Activated naive CD8-positive, alpha-beta T cell treated with anti-CD3 and anti-CD28 coated beads for 36 hours (primary cell): ENCODE data around the gene CRK. TPM values are rescaled to one million over a fixed set of nuclear protein-coding genes. Genes with fewer than 3 reads are reported as not detected.
"Not testable (repeated sequence)": the region's sequence is repeated elsewhere in the genome, so short reads cannot be mapped to it uniquely, and the experiment has no call there.

Experiments
- DNase-seq: peaks from one replicate; pipeline ENCODE4 v3.0.0; 2021
- H3K27ac Mint-ChIP-seq: one replicate; pipeline ENCODE4 v1.8.0; 2022; ENCODE audit warnings: mild to moderate bottlenecking, moderate library complexity, mixed read lengths
- H3K27me3 Mint-ChIP-seq: one replicate; pipeline ENCODE4 v1.8.0; 2022; ENCODE audit warnings: mild to moderate bottlenecking, mixed read lengths
- H3K36me3 Mint-ChIP-seq: one replicate; pipeline ENCODE4 v1.8.0; 2021; ENCODE audit warnings: mild to moderate bottlenecking, mixed read lengths
- H3K4me1 Mint-ChIP-seq: one replicate; pipeline ENCODE4 v1.8.0; 2021; ENCODE audit warnings: mixed read lengths
- H3K4me3 Mint-ChIP-seq: one replicate; pipeline ENCODE4 v1.8.0; 2022; ENCODE audit warnings: mild to moderate bottlenecking, moderate library complexity, mixed read lengths
- H3K9me3 Mint-ChIP-seq: one replicate; pipeline ENCODE4 v1.8.0; 2022; ENCODE audit warnings: mixed read lengths
- total RNA-seq, 2 experiments: library from RNA; stranded (reverse); gene quantifications; one replicate each; pipeline ENCODE4 v1.2.3, GENCODE V29; 2021

Gene CRK
- total RNA-seq, 2 experiments from 2014 or later = 13.5 to 14.0 TPM

DNA sequence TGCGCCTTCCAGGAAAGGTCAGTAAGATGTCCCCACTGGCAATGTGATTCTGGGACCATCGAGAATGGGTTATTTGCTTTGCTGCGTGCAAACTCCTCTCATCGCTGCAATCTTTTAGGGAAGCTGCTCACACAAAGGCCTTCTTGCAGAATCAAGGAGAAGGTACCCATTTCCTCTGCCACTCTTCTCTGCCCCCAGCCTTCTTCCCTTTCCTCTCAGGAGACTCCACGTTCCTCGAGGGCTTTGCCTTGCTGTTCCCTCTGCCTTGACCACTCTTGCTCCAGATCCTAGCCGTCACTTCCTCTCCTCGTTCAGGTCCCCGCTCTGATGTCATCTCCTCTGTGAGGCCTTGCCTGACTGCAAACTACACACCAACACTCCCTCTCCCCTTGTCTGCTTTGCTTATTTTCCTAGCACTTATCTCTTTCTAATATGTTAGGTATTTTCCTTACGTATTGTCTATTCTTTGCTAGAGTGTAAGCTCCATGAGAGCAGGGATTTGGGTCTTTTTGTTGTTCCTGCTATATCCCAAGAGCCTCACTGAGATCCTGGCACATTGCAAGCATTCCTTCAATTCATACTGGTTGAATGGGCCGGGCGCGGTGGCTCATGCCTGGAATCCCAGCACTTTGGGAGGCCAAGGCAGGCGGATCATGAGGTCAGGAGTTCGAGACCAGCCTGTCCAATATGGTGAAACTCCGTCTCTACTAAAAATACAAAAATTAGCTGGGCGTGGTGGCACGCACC lies 5.3 kb upstream of the CRK start:
- H3K27ac Mint-ChIP-seq = no peak overlapping the region
- peaks cover 55% of the 10 kb centered on the region for H3K27me3 Mint-ChIP-seq
- peaks cover 33% of the 10 kb centered on the region for H3K4me1 Mint-ChIP-seq
- H3K4me3 Mint-ChIP-seq = no peak overlapping the region
- H3K36me3 Mint-ChIP-seq = peaks cover 7% of the 10 kb centered on the region
- peaks cover 5% of the 10 kb centered on the region for H3K9me3 Mint-ChIP-seq
- no peak for DNase-seq

DNA sequence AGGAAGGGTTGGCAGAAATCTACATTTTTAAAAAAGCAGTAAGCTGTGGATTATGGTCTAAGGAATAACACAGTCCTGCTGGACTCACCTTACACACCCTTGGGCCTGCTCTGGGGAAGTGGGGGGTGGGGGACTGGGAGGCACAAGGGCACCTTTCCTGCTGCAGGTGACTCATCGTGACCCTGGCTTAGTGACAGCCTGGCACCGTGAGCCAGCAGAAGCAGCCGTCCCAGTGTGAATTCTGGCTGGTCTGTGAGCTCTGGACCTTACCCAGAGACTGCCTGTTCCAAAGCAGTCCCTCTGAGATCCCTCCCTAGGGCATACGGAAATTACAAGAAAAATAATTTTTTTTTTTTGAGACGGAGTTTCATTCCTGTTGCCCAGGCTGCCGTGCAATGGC lies 4.2 kb upstream of the CRK start:
- H3K27me3 Mint-ChIP-seq = peaks cover 55% of the 10 kb centered on the region
- H3K4me1 Mint-ChIP-seq = peaks cover 34% of the 10 kb centered on the region
- peaks cover 5% of the 10 kb centered on the region for H3K9me3 Mint-ChIP-seq
- H3K36me3 Mint-ChIP-seq = peaks cover 7% of the 10 kb centered on the region
- DNase-seq = no peak
- no peak overlapping the region for H3K27ac Mint-ChIP-seq
- no peak overlapping the region for H3K4me3 Mint-ChIP-seq

DNA sequence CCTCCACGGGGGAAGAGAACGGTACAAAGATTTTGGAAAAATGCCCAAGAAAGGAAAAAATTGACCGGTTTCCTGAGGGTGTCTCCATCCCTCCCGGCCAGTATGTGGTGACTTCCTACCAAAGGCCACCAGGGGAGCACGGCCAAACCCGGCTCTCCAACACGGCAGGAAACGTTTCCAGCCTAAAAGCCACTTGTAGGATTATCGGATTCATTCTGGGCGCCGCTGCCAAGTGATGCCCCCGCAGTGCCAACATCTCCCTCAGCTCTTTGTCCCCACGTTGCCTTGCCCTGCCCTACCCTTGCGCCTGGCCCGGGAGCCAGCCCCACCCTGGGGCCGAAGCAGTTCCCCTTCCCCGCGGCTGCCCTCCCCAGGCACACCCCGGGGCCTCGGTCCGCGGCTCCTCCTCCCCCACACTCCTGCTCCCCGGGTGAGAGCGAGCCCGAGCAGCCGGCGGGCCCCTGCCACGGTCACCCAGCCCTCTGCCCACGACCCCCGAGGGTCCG lies 688 bp downstream of the CRK start:
- Mint-ChIP-seq H3K36me3 (peaks cover 25% of the 10 kb centered on the region), H3K4me3 (peak overlapping the region; percentile 91), H3K27ac (peak overlapping the region; percentile 84), H3K9me3 (no peaks in the 10 kb centered on the region), H3K27me3 (peaks cover 29% of the 10 kb centered on the region), H3K4me1 (peaks cover 38% of the 10 kb centered on the region)
- peak; percentile 44 for DNase-seq

DNA sequence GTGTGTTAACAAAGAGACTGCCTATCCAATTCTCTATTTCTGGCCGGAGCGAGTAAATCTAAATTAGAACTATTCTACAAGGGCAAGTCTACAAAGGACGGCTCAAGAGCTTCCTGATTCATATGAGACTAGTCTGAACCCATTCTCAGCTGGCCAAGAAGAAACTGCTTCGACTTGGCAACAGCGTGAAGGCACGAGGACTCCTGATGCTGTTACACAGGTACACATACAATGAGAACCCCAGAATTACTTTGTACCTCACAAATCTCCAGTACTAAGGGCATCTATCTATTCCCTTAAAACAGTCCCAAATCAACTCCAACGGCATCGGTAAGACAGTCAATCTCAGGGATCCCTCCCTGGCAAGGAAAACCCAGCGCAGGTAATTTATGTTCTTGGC lies 1.5 kb downstream of the CRK start:
- H3K4me3 Mint-ChIP-seq = peak overlapping the region; percentile 91
- H3K27me3 Mint-ChIP-seq = peaks cover 21% of the 10 kb centered on the region
- no peak overlapping the region for H3K27ac Mint-ChIP-seq
- H3K36me3 Mint-ChIP-seq = peaks cover 25% of the 10 kb centered on the region
- DNase-seq = no peak
- no peaks in the 10 kb centered on the region for H3K9me3 Mint-ChIP-seq
- peaks cover 34% of the 10 kb centered on the region for H3K4me1 Mint-ChIP-seq

DNA sequence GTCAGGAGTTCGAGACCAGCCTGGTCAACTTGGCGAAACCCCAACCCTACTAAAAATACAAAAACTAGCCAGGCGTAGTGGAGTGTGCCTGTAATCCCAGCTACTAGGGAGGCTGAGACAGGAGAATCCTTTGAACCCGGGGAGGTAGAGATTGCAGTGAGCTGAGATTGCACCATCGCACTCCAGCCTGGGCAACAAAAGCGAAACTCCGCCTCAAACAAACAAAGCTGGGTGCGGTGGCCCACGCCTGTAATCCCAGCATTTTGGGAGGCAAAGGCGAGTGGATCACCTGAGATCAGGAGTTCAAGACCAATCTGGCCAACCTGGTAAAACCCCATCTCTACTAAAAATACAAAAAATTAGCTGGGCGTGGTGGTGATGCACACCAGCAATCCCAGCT lies 2.3 kb downstream of the CRK start:
- not testable (repeated sequence) for H3K4me3 Mint-ChIP-seq, H3K27ac Mint-ChIP-seq, DNase-seq, H3K9me3 Mint-ChIP-seq
- Mint-ChIP-seq H3K36me3 (peaks cover 25% of the 10 kb centered on the region), H3K4me1 (peaks cover 40% of the 10 kb centered on the region), H3K27me3 (peaks cover 14% of the 10 kb centered on the region)

DNA sequence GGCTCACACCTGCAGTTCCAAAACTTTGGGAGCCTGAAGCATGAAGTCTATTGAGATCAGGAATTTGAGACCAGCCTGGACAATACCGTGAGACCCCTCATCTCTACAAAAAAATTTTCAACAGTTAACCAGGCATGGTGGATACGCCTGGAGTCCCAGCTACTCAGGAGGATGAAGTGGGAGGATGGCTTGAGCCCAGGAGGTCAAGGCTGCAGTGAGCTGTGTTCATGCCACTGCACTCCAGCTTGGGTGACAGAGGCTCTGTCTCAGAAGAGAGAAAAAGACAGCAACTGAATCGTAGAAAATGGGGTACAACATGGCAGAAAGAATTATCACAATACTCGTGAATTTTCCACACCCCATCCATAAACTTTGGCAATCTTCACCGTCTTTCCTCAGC lies 3.2 kb downstream of the CRK start:
- Mint-ChIP-seq H3K27me3 (peaks cover 12% of the 10 kb centered on the region), H3K27ac (peak overlapping the region; percentile 34), H3K4me3 (no peak overlapping the region), H3K9me3 (no peaks in the 10 kb centered on the region), H3K36me3 (peaks cover 25% of the 10 kb centered on the region), H3K4me1 (peaks cover 42% of the 10 kb centered on the region)
- no peak for DNase-seq

DNA sequence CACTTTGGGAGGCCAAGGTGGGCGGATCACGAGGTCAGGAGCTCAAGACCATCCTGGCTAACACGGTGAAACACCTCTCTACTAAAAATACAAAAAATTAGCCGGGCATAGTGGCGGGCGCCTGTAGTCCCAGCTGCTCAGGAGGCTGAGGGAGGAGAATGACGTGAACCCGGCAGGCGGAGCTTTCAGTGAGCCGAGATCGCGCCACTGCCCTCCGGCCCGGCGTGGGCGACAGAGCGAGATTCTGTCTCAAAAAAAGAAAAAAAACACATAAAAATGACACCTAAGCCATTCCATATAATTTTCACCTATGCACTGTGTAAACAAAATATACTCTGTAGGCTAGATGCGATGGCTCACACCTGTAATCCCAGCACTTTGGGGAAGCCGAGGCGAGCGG lies 5.8 kb downstream of the CRK start:
- not testable (repeated sequence) for H3K9me3 Mint-ChIP-seq, H3K4me3 Mint-ChIP-seq, H3K27ac Mint-ChIP-seq, DNase-seq, H3K27me3 Mint-ChIP-seq
- peaks cover 44% of the 10 kb centered on the region for H3K4me1 Mint-ChIP-seq
- H3K36me3 Mint-ChIP-seq = peaks cover 27% of the 10 kb centered on the region

DNA sequence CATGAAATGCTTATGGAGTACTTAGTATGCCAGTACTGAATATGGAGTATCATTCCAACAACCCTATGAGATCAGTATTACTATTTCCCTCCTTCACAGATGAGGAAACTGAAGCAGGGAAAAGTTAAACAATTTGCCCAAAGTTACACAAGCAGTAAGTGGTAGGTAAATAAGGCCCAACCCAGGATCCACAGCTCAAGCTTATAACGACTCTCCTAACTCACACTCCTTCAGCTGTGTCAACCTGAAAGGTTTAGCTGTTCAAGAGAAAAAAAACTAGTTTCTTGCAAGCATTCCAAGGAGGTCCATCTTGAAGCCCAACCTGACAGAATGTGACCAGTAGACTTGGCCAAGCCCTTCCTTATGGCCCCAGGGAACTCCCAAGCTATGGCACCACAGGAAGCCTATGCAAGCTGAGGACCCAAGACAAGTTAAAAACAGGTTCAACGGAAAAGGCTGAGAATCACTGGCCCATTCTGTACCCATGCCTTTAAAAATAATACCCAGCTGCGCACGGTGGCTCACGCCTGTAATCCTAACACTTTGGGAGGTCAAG lies 6.5 kb downstream of the CRK start:
- H3K27ac Mint-ChIP-seq = peak overlapping the region; percentile 1
- H3K4me1 Mint-ChIP-seq = peaks cover 38% of the 10 kb centered on the region
- peaks cover 20% of the 10 kb centered on the region for H3K36me3 Mint-ChIP-seq

DNA sequence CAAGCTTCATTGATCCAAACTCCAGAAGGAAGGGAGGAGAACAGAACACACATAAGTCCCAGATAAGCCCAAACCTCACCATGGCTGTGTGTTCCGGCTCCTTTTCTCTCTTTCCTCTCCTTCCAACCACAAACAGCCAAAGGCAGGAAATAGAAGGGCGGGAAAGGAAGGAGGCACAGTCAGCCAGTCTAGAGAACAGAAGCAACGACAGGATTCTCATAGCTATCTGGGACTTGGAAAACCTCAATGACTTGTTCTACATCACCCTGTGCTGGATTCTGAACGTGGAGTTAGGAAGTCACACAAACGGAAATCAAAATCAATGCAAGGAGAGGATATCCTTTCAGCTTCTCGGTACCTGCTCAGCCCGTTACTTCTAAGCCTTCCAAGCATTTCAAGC lies 9.0 kb downstream of the CRK start:
- no peak for DNase-seq
- Mint-ChIP-seq H3K4me3 (no peak overlapping the region), H3K36me3 (peaks cover 5% of the 10 kb centered on the region), H3K27ac (no peak overlapping the region), H3K27me3 (no peaks in the 10 kb centered on the region), H3K4me1 (peaks cover 22% of the 10 kb centered on the region), H3K9me3 (no peaks in the 10 kb centered on the region)

More for the DNA sequence above, 6.5 kb downstream of the CRK start:
- no peaks in the 10 kb centered on the region for H3K9me3 Mint-ChIP-seq
- H3K4me3 Mint-ChIP-seq = no peak overlapping the region
- DNase-seq = no peak
- H3K27me3 Mint-ChIP-seq = no peaks in the 10 kb centered on the region

DNA sequence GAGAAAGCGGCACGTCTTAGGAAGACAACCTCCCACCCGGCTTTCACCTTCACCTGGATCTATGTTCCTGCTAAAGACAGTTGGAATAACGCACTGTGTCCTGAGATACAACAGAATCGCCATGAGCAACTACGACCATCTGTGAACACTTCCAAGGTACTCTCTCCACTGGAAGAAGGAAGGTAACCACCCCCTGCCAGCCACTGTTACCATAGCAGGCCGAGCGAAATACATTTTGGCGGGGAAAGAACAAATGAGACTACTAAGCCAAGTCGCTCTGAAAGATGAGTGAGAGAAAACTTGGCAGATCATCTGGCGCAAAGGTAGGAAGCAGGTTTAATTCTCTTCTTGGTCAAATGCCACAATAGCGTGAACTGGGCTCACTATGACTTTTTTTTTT lies 9.8 kb downstream of the CRK start:
- H3K4me1 Mint-ChIP-seq = peaks cover 18% of the 10 kb centered on the region
- DNase-seq = no peak
- H3K36me3 Mint-ChIP-seq = peaks cover 5% of the 10 kb centered on the region
- H3K27ac Mint-ChIP-seq = no peak overlapping the region
- H3K9me3 Mint-ChIP-seq = no peaks in the 10 kb centered on the region
- H3K4me3 Mint-ChIP-seq = no peak overlapping the region
- H3K27me3 Mint-ChIP-seq = no peaks in the 10 kb centered on the region

DNA sequence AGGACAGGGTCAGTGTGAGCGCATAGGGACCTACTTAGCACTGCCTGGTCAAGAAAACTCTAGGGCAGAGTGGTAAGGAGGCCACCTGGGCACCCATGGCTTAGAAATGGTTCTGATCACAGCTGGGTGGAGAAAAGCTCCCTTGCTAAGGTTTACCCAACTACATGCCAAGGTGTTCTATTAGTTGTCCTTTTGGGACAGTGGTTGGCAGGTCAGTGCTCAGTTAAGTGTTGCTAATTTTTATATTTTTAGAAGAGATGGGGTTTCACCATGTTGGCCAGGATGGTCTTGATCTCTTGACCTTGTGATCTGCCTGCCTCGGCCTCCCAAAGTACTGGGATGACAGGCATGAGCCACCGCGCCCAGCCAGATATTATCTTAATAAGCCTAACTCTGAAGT lies 10.3 kb downstream of the CRK start:
- not testable (repeated sequence) for H3K27me3 Mint-ChIP-seq, H3K9me3 Mint-ChIP-seq, H3K4me3 Mint-ChIP-seq, H3K27ac Mint-ChIP-seq, H3K36me3 Mint-ChIP-seq, DNase-seq
- H3K4me1 Mint-ChIP-seq = peaks cover 18% of the 10 kb centered on the region

DNA sequence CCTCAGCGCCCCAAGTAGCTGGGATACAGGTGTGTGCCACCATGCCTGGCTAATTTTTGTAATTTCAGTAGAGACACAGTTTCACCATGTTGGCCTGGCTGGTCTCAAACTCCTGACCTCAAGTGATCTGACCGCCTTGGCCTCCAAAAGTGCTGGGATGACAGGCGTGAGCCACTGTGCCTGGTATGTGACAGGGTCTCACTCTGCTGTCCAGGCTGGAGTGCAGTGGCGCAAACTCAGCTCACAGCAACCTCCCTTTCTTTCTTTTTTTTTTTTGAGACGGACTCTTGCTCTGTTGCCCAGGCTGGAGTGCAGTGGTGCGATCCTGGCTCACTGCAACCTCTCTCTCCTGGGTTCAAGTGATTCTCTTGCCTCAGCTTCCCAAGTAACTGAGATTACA lies 13.3 kb downstream of the CRK start:
- H3K36me3 Mint-ChIP-seq, H3K9me3 Mint-ChIP-seq, H3K4me3 Mint-ChIP-seq, H3K27me3 Mint-ChIP-seq, H3K27ac Mint-ChIP-seq, DNase-seq: not testable (repeated sequence)
- H3K4me1 Mint-ChIP-seq = peaks cover 16% of the 10 kb centered on the region

DNA sequence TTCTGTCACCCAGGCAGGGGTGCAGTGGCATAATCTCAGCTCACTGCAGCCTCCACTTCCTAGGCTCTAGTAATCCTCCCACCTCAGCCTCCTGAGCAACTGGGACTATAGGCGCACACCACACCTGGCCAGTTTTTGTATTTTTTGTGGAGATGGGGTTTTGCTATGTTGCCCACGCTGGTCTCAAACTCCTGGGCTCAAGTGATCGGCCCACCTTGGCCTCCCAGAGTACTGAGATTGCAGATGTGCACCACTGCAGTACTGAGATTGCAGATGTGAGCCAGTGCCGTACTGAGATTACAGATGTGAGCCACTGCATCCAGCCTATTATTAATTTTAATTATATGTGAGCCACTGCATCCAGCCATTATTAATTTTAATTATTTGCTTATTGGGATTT lies 13.8 kb downstream of the CRK start:
- H3K36me3 Mint-ChIP-seq = peaks cover 5% of the 10 kb centered on the region
- H3K9me3 Mint-ChIP-seq = no peaks in the 10 kb centered on the region
- H3K27ac Mint-ChIP-seq = no peak overlapping the region
- no peaks in the 10 kb centered on the region for H3K27me3 Mint-ChIP-seq
- H3K4me3 Mint-ChIP-seq = no peak overlapping the region
- no peak for DNase-seq
- peaks cover 16% of the 10 kb centered on the region for H3K4me1 Mint-ChIP-seq

DNA sequence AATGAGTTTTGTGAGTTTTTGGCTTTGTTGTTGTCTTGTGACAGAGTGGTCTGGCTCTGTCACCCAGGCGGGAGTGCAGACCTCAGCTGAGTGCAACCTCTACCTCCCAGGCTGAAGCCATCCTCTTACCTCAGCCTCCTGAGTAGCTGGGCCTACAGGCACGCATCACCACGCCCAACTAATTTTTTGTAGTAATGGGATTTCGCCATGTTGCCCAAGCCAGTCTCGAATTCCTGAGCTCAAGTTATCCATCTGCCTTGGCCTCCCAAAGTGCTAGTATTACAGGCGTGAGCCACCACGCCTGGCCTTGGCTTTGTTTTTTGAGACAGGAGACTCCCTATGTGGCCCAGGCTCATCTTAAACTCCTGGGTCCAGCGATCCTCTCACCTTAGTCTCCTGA lies 15.1 kb downstream of the CRK start:
- H3K27me3 Mint-ChIP-seq = no peaks in the 10 kb centered on the region
- H3K4me3 Mint-ChIP-seq = no peak overlapping the region
- H3K4me1 Mint-ChIP-seq = peaks cover 10% of the 10 kb centered on the region
- H3K9me3 Mint-ChIP-seq = no peaks in the 10 kb centered on the region
- no peak for DNase-seq
- H3K27ac Mint-ChIP-seq = no peak overlapping the region
- H3K36me3 Mint-ChIP-seq = peaks cover 2% of the 10 kb centered on the region

DNA sequence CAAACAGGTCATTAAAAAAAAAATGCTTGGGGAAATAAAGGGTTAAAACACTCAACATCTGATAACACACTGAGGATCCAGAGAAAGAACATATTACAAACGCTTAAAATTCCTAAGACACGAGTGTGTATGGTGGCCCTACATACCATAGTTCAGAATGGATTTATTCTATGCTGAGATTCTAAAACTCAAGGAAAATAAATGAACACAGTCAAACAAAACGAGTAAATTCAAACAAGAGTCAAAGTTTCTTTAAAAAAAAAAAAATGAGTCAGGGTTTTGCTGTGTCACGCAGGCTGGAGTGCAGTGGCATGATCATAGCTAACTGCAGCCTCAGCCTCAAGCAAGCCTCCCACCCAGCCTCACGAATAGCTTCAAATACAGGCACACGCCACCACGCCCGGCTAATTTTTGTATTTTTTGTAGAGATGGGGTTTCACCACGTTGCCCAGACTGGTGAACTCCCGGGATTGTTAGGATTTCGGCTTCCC lies 17.4 kb downstream of the CRK start:
- no peak for DNase-seq
- Mint-ChIP-seq H3K27ac (no peak overlapping the region), H3K4me3 (no peak overlapping the region), H3K27me3 (no peaks in the 10 kb centered on the region), H3K9me3 (no peaks in the 10 kb centered on the region), H3K36me3 (peaks cover 8% of the 10 kb centered on the region), H3K4me1 (peaks cover 7% of the 10 kb centered on the region)

DNA sequence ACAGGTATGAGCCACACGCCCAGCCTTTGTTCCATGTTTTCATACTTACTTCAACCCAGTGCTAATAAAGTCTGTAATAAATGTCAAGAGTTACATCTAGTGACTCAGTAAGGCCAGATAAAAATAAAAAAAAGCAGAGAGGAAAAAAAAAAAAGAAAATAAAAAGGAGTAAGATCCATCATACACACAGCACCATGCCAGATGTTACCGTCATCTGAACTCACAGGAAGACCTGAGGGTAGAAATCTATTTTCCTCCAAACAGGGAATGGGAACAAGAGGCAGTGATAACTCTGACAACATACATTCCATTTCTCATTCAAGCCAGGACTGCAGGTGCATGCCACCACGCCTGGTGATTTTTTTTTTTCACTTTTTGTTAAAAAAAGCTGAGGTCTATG lies 20.7 kb downstream of the CRK start:
- H3K4me3 Mint-ChIP-seq = no peak overlapping the region
- H3K9me3 Mint-ChIP-seq = no peaks in the 10 kb centered on the region
- H3K36me3 Mint-ChIP-seq = peaks cover 16% of the 10 kb centered on the region
- peaks cover 16% of the 10 kb centered on the region for H3K4me1 Mint-ChIP-seq
- H3K27ac Mint-ChIP-seq = no peak overlapping the region
- DNase-seq = no peak
- H3K27me3 Mint-ChIP-seq = no peaks in the 10 kb centered on the region
